ENCODE results near the gene ID3.

ID3 gene

DNA sequence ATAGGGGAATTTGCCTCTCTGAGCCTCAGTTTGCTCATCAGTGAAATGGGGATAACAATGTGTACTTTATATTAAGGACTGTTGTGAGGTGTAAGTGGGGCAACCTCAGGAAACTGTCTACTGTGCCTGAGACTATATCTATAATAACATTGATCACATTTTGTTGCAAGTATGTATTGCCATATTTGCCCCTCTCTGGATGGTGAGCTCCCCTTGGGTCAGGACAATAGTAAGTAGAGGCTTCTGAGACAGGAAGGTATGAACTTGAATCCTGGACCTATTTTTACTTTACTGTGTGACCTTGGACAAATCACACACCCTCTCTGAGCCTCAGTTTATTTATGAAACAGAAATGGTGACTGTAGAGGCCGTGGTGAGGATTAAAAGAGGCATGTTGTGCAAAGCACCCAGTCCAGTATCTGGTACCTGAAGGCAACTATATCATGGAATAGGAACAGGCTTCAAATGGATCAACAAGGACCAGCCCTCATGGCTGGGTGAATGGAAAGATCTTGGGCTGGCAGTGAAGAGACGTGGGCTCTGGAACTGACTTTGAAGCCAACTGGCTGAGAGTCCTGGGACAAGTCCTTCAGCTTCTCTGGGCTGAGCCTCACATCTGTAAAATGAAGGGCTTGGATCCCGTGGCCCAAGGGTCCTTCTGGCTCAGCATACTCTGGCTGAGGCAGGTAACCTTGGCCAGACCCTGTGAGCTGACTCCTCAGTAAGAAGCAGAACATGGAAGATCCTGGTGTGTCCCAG lies 35.0 kb upstream of the ID3 start:
- TF ChIP-seq, protein P1, sequence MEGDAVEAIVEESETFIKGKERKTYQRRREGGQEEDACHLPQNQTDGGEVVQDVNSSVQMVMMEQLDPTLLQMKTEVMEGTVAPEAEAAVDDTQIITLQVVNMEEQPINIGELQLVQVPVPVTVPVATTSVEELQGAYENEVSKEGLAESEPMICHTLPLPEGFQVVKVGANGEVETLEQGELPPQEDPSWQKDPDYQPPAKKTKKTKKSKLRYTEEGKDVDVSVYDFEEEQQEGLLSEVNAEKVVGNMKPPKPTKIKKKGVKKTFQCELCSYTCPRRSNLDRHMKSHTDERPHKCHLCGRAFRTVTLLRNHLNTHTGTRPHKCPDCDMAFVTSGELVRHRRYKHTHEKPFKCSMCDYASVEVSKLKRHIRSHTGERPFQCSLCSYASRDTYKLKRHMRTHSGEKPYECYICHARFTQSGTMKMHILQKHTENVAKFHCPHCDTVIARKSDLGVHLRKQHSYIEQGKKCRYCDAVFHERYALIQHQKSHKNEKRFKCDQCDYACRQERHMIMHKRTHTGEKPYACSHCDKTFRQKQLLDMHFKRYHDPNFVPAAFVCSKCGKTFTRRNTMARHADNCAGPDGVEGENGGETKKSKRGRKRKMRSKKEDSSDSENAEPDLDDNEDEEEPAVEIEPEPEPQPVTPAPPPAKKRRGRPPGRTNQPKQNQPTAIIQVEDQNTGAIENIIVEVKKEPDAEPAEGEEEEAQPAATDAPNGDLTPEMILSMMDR (IDR thresholded peaks at IDR 0.05; ENCODE audit: insufficient read depth, low read length, missing control alignments), result no peak
- ChIA-PET CTCF (interaction anchor here (1.0 to 3.6 kb wide), 2 partner anchors 9 to 42 kb away, joined by 3 to 18 read pairs; no protein-coding TSS in a partner anchor), POLR2A (interaction anchor here (0.6 kb wide), 1 partner anchor 411 kb away, joined by 3 read pairs; no protein-coding TSS in a partner anchor)
- H3K4me3 ChIP-seq (ENCODE audit: low read depth, low read length), result no peak overlapping the region
- DNase-seq (ENCODE audit: low read depth, low spot score), result no peak

DNA sequence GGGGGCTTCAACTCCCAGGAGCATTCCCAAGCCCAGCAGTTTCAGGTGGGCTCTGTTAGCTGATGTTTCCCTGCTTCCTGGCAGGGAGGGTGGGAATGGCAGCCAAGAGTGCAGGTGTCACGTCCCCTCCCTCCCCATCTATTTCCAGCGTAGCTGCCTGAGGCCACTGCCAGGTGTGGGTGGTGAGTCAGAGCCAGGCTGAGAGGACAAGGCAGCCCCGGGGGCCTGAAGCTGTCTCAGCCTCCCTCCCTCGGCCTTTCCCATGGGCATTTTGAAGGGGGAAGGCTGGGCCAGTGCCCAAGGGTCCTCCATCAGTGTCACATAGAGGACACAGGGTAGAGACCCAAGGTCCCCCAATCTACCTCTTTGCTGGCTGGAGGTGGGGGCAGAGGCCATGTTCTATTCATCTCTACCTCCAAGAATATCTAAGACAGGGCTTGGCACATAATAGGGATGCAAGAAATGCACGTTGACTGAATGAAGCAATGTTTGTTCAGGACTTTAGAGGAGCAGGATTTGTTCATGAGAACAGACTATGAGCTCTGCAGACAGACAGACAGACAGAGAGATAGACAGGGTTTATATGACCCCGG lies 34.4 kb upstream of the ID3 start:
- ChIA-PET CTCF (interaction anchor here (1.0 to 3.6 kb wide), 3 partner anchors 10 to 43 kb away, joined by 3 to 18 read pairs (median 15); no protein-coding TSS in a partner anchor), POLR2A (interaction anchor here (0.6 kb wide), 1 partner anchor 411 kb away, joined by 3 read pairs; no protein-coding TSS in a partner anchor)
- TF ChIP-seq, protein P1 (IDR thresholded peaks at IDR 0.05; ENCODE audit: insufficient read depth, low read length, missing control alignments), result no peak
- no peak overlapping the region for H3K4me3 ChIP-seq (ENCODE audit: low read depth, low read length)
- DNase-seq (ENCODE audit: low read depth, low spot score), result no peak

DNA sequence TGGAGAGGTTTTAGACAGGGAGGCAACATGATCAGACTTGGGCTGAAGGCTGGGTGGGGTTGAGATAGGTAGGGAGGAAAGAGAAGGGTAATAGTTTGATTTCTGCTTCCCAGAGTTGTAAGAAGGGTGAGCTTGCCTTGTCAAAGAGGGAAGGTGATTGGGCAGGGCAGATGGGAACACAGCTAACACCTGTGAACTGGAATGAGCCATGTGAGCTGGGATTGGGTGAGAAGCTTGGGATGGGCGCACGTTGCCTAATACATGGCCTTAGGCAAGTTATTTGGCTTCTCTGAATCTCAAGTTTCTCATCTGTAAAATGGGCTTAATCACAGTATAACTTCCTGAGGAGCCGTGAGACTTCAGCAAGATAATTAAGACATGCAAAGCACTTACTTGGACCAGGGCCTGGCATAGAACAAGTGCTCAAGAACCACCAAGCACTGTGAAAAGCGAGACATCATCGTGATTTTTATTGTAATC lies 33.8 kb upstream of the ID3 start:
- no peak overlapping the region for H3K4me3 ChIP-seq (ENCODE audit: low read depth, low read length)
- TF ChIP-seq, protein P1 (IDR thresholded peaks at IDR 0.05; ENCODE audit: insufficient read depth, low read length, missing control alignments), result no peak
- POLR2A ChIA-PET, result no interaction called here
- CTCF ChIA-PET, result interaction anchor here (1.2 to 3.6 kb wide), 4 partner anchors 11 to 50 kb away, joined by 3 to 18 read pairs (median 10); no protein-coding TSS in a partner anchor
- no peak for DNase-seq (ENCODE audit: low read depth, low spot score)

DNA sequence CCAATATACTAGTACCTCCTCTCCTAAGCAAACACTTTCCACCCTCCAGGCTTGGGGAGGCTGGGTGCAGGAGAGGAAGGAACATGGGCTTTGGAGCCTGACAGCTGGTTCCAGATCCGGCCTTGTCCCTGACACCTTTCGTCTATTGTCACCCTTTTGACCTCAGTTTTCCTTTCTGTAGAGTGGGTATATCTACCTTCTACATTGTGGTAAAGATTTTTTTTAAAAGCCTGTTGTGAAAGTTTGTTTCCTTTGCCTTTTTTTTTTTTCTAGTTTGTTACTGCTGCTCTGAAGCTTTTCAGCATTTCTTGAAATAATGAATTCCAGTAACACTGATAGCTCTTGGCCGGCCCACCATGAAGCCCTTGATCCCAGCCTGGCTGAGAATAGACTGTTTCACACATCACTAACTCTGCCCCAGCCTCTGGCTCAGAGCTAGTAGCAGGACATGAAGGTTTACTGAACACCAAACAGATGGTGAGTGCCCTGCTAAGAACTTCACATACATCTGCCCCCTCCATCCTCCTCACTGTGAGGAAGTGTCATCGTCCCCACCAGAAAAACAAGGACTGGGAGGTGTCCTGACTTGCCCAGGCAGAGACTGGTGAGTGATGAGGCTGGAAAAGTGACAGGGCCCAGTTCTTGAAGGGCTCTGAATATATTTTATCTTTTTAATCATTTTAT lies 33.0 kb upstream of the ID3 start:
- CTCF ChIA-PET, result interaction anchor here (1.0 to 3.6 kb wide), 5 partner anchors 10 to 50 kb away, joined by 3 to 18 read pairs (median 4); no protein-coding TSS in a partner anchor
- POLR2A ChIA-PET, result no interaction called here
- no peak for DNase-seq (ENCODE audit: low read depth, low spot score)
- H3K4me3 ChIP-seq (ENCODE audit: low read depth, low read length), result no peak overlapping the region
- TF ChIP-seq, protein P1 (IDR thresholded peaks at IDR 0.05; ENCODE audit: insufficient read depth, low read length, missing control alignments), result no peak

DNA sequence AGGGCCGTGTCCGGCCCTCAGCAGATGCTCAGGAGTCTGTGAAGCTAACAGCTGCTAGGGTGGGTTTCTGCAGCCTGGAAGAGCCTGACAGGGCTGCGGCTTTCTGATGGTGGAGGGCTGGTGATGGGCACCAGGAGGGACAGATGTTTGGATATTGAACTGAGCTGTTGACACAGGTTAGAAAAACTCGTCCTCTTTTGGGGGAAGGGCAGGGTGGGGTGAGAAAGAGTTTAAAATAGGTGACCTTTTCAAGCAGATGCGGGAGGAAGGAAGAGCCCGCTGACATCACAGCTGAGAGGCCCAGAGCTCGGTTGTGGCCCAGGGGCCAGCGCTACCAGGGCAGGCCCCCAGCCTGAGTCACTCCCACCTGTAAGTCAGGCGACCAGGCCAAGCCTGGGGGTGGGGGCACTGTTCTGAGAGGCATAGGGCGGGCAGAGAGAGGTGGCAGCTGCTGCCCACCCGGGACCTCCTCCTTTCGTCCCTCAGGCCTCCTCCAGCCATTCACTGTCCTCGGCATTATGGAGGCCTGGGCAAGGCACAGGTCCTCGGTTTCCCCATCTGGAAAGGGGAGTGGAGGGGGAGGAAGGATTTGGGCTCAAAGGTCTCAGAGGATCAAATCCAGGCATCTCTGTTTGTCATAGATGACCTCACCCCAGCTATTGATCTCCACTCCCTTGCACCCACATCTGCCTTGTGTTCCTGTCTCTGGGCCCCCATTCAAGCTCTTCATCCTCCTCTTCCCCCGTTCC lies 32.3 kb upstream of the ID3 start:
- CTCF ChIA-PET, result interaction anchor here (1.0 to 3.6 kb wide), 5 partner anchors 11 to 49 kb away, joined by 3 to 18 read pairs (median 4); no protein-coding TSS in a partner anchor
- TF ChIP-seq, protein P1 (IDR thresholded peaks at IDR 0.05; ENCODE audit: insufficient read depth, low read length, missing control alignments), result no peak
- POLR2A ChIA-PET, result no interaction called here
- no peak overlapping the region for H3K4me3 ChIP-seq (ENCODE audit: low read depth, low read length)
- DNase-seq (ENCODE audit: low read depth, low spot score), result no peak
